ENCODE measurements around the gene SRRD.
"Not testable (repeated sequence)": the region's sequence is repeated elsewhere in the genome, so short reads cannot be mapped to it uniquely, and the experiment has no call there.

SRRD gene

GRCh38 chr22:26483439-26484359 is at the start of gene SRRD, which contains the start of gene HPS4:
Gene SRRD (plus strand): TSS chr22:26483877. CDS start chr22:26483891, 14 bp downstream.
Gene HPS4 (minus strand): TSS chr22:26483783. CDS start chr22:26481762, 2,021 bp downstream.
- in situ Hi-C loops (cut with HindIII; ENCODE audit: low sequenced_read_pairs): no loop called here

GRCh38 chr22:26435327-26436093 is 48.2 kb upstream of the SRRD start:
- in situ Hi-C loops (cut with HindIII; ENCODE audit: low sequenced_read_pairs): no loop called here

GRCh38 chr22:26436903-26437515 is 46.7 kb upstream of the SRRD start:
- in situ Hi-C loops (cut with HindIII; ENCODE audit: low sequenced_read_pairs): no loop called here

GRCh38 chr22:26437694-26438392 is 45.8 kb upstream of the SRRD start:
- in situ Hi-C loops (cut with HindIII; ENCODE audit: low sequenced_read_pairs): no loop called here

GRCh38 chr22:26438776-26439175 is 44.9 kb upstream of the SRRD start:
- in situ Hi-C loops (cut with HindIII; ENCODE audit: low sequenced_read_pairs): not testable (repeated sequence)

GRCh38 chr22:26439559-26439958 is 44.1 kb upstream of the SRRD start:
- in situ Hi-C loops (cut with HindIII; ENCODE audit: low sequenced_read_pairs): no loop called here

- in situ Hi-C loops (cut with HindIII; ENCODE audit: low sequenced_read_pairs): no loop called here
These were observed 41.5 kb upstream of the SRRD start for GRCh38 chr22:26442086-26442756.

GRCh38 chr22:26443901-26444690 is 39.6 kb upstream of the SRRD start:
- in situ Hi-C loops (cut with HindIII; ENCODE audit: low sequenced_read_pairs): no loop called here

- in situ Hi-C loops (cut with HindIII; ENCODE audit: low sequenced_read_pairs): no loop called here
These were observed 38.9 kb upstream of the SRRD start for GRCh38 chr22:26444777-26445176.

GRCh38 chr22:26445577-26446275 is 38.0 kb upstream of the SRRD start:
- in situ Hi-C loops (cut with HindIII; ENCODE audit: low sequenced_read_pairs): no loop called here

- in situ Hi-C loops (cut with HindIII; ENCODE audit: low sequenced_read_pairs): no loop called here
These were observed 36.7 kb upstream of the SRRD start for GRCh38 chr22:26446808-26447515.

- in situ Hi-C loops (cut with HindIII; ENCODE audit: low sequenced_read_pairs): no loop called here
These were observed 35.9 kb upstream of the SRRD start for GRCh38 chr22:26447584-26448329.

- in situ Hi-C loops (cut with HindIII; ENCODE audit: low sequenced_read_pairs): no loop called here
These were observed 35.3 kb upstream of the SRRD start for GRCh38 chr22:26448334-26448733.

GRCh38 chr22:26448941-26449340 is 34.7 kb upstream of the SRRD start:
- in situ Hi-C loops (cut with HindIII; ENCODE audit: low sequenced_read_pairs): no loop called here

- in situ Hi-C loops (cut with HindIII; ENCODE audit: low sequenced_read_pairs): no loop called here
These were observed 33.1 kb upstream of the SRRD start for GRCh38 chr22:26450453-26451185.

- in situ Hi-C loops (cut with HindIII; ENCODE audit: low sequenced_read_pairs): no loop called here
These were observed 31.3 kb upstream of the SRRD start for GRCh38 chr22:26452236-26453016.

Measured in DLD1 (cell line).